ENCODE measurements around the gene GPC5.

GRCh38 chr13:91596842-91597241, 198.4 kb downstream of the GPC5 start:
- TF ChIP-seq CTCF (IDR thresholded peaks at IDR 0.05) (no peak), CEBPB (IDR thresholded peaks at IDR 0.05) (no peak), MAX (IDR thresholded peaks at IDR 0.05) (no peak), POLR2A (IDR thresholded peaks at IDR 0.05; ENCODE audit: low read length) (no peak), RAD21 (conservative IDR thresholded peaks at IDR 0.05 in 1 of 2, IDR thresholded peaks at IDR 0.05 in 1 of 2) (no peak), ZFP36 (IDR thresholded peaks at IDR 0.05; ENCODE audit: borderline replicate concordance, partially characterized antibody) (no peak), REST (IDR thresholded peaks at IDR 0.05) (no peak)

All from A549 (cell line).